Fibroblast of villous mesenchyme (primary cell): ENCODE data around the gene VEGFA. TPM values are rescaled to one million over a fixed set of nuclear protein-coding genes. Genes with fewer than 3 reads are reported as not detected.

Experiments
- DNase-seq: peaks from one replicate; pipeline ENCODE4 v3.0.0-alpha.2; 2010; ENCODE audit warnings: low read depth
- H3K4me3 ChIP-seq: 2 replicates; pipeline ENCODE4 v1.5.1; 2011; ENCODE audit warnings: low read depth, mild to moderate bottlenecking, low read length
- CTCF ChIP-seq: IDR thresholded peaks from 2 replicates; pipeline ENCODE4 v1.5.1; 2012; ENCODE audit warnings: low read depth, mild to moderate bottlenecking, low read length; ENCODE audit not compliant: insufficient read depth
- total RNA-seq: library from RNA; depleted of rRNA; stranded (reverse); fragments of >200 nt; gene quantifications from 2 replicates; pipeline ENCODE4 v1.2.3, GENCODE V29; 2012

The VEGFA gene
- total RNA-seq, 1 donor = 84.2 TPM

- TF ChIP-seq CTCF = no peak
- no peak for DNase-seq
- no peak overlapping the region for H3K4me3 ChIP-seq
Observed at GRCh38 chr6:43759136-43759906, 10.7 kb upstream of the VEGFA start.

- H3K4me3 ChIP-seq = no peak overlapping the region
- TF ChIP-seq CTCF = no peak
- no peak for DNase-seq
Observed at GRCh38 chr6:43759907-43760206, 10.2 kb upstream of the VEGFA start.

GRCh38 chr6:43760210-43761168 is 9.5 kb upstream of the VEGFA start:
- no peak for TF ChIP-seq CTCF
- no peak for DNase-seq
- H3K4me3 ChIP-seq = no peak overlapping the region

GRCh38 chr6:43761666-43762409 is 8.2 kb upstream of the VEGFA start:
- TF ChIP-seq CTCF = no peak
- no peak overlapping the region for H3K4me3 ChIP-seq
- no peak for DNase-seq

- no peak overlapping the region for H3K4me3 ChIP-seq
- TF ChIP-seq CTCF = no peak
- DNase-seq = no peak
Observed at GRCh38 chr6:43762410-43762768, 7.6 kb upstream of the VEGFA start.

GRCh38 chr6:43762966-43763695 is 6.9 kb upstream of the VEGFA start:
- no peak for TF ChIP-seq CTCF
- peak; percentile 61 for DNase-seq
- no peak overlapping the region for H3K4me3 ChIP-seq
